GM19240 (cell line): ENCODE data around the gene OR4K5.
"Not testable (repeated sequence)": the region's sequence is repeated elsewhere in the genome, so short reads cannot be mapped to it uniquely, and the experiment has no call there.

Source experiments
- DNase-seq: peaks from one replicate; pipeline ENCODE4 v3.0.0; 2011; ENCODE audit warnings: low spot score; ENCODE audit not compliant: insufficient read length

The OR4K5 gene

GRCh38 chr14:19920021-19920657, at the start of gene OR4K5:
OR4K5 (plus strand) TSS chr14:19920607; CDS start chr14:19920607, 0 bp downstream.
- no peak for DNase-seq

- no peak for DNase-seq
These were observed 47.2 kb upstream of the OR4K5 start for GRCh38 chr14:19873178-19873577.

- DNase-seq = no peak
These were observed 45.6 kb upstream of the OR4K5 start, which contains the start of gene OR4K2 for GRCh38 chr14:19874842-19875241. OR4K2 (plus strand) TSS chr14:19875142; CDS start chr14:19876268, 1,126 bp downstream.

- DNase-seq = no peak
These were observed 42.3 kb upstream of the OR4K5 start for GRCh38 chr14:19878029-19878642.

- DNase-seq = no peak
These were observed 25.1 kb upstream of the OR4K5 start for GRCh38 chr14:19895282-19895681.

- no peak for DNase-seq
These were observed 19.4 kb upstream of the OR4K5 start for GRCh38 chr14:19900999-19901398.

- no peak for DNase-seq
These were observed 18.0 kb upstream of the OR4K5 start for GRCh38 chr14:19902409-19902808.

- no peak for DNase-seq
These were observed 13.7 kb upstream of the OR4K5 start for GRCh38 chr14:19906665-19907064.

- DNase-seq = no peak
These were observed 9.3 kb upstream of the OR4K5 start for GRCh38 chr14:19911114-19911513.

- no peak for DNase-seq
These were observed 3.2 kb upstream of the OR4K5 start for GRCh38 chr14:19917243-19917642.

GRCh38 chr14:19917955-19918518, 2.4 kb upstream of the OR4K5 start:
- DNase-seq = no peak

- DNase-seq = no peak
These were observed 1.7 kb upstream of the OR4K5 start for GRCh38 chr14:19918553-19919264.

GRCh38 chr14:19930617-19931016, 10.2 kb downstream of the OR4K5 start, which contains the start of gene OR4K1:
OR4K1 (plus strand) TSS chr14:19930917; CDS start chr14:19935667, 4,750 bp downstream.
- DNase-seq = no peak

GRCh38 chr14:19941668-19942067, 21.3 kb downstream of the OR4K5 start:
- no peak for DNase-seq

- DNase-seq = no peak
These were observed 27.1 kb downstream of the OR4K5 start for GRCh38 chr14:19947413-19948090.

GRCh38 chr14:19949218-19949617, 28.8 kb downstream of the OR4K5 start:
- no peak for DNase-seq

- DNase-seq = not testable (repeated sequence)
These were observed 49.3 kb downstream of the OR4K5 start for GRCh38 chr14:19969735-19970134.
